ENCODE data around the gene SORBS1.

SORBS1 gene

DNA sequence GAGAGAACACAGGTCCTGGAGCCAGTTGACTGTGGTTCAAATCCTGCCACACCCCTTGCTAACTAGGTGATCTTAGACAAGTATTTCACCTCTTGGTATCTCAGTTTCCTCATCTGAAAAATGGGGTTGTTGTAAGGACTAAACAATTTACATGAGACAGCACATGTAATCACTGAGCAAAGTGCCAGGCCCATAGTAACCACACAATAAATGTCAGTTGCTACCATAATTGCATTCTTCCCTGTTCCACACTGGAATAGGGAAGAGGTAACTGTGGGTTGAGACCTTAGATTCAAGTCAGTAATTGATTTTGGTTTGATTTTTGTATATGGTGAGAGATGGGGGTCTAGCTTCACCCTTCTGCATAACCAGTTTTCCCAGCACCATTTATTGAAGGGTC, 179.0 kb downstream of the SORBS1 start:
- H3K36me3 ChIP-seq (ENCODE audit: control insufficient read depth, insufficient read depth, low read length): no peaks in the 10 kb centered on the region
- no peak overlapping the region for H3K4me3 ChIP-seq (ENCODE audit: low read length)
- H3K18ac ChIP-seq (ENCODE audit: low read length): no peak overlapping the region
- H3K56ac ChIP-seq (ENCODE audit: low read length): no peak overlapping the region
- H3K23ac ChIP-seq (ENCODE audit: low read length): no peak overlapping the region
- H4K5ac ChIP-seq (ENCODE audit: low read length): no peak overlapping the region
- H2BK120ac ChIP-seq (ENCODE audit: low read depth, low read length): no peak overlapping the region
- no peak for DNase-seq
- H3K27me3 ChIP-seq (ENCODE audit: insufficient read depth, low read length, poor library complexity): no peaks in the 10 kb centered on the region
- H3K4me2 ChIP-seq (ENCODE audit: low read length): no peak overlapping the region
- H3K9ac ChIP-seq (ENCODE audit: low read length): no peak overlapping the region
- H3K79me2 ChIP-seq (ENCODE audit: control insufficient read depth, insufficient read depth, low read length): no peaks in the 10 kb centered on the region
- no peak overlapping the region for H2BK5ac ChIP-seq (ENCODE audit: low read length)
- no peak overlapping the region for H3K27ac ChIP-seq (ENCODE audit: low read depth, low read length)
- H3K4ac ChIP-seq (ENCODE audit: low read depth, low read length): no peak overlapping the region
- no peaks in the 10 kb centered on the region for H3K4me1 ChIP-seq (ENCODE audit: control insufficient read depth, low read depth, low read length)
- no peaks in the 10 kb centered on the region for H3K79me1 ChIP-seq (ENCODE audit: low read length)
- H2AK5ac ChIP-seq (ENCODE audit: low read length): no peak overlapping the region
- no peak overlapping the region for H2BK15ac ChIP-seq (replicated peaks; ENCODE audit: low read depth)
- H4K8ac ChIP-seq (ENCODE audit: low read depth, low read length): no peak overlapping the region

DNA sequence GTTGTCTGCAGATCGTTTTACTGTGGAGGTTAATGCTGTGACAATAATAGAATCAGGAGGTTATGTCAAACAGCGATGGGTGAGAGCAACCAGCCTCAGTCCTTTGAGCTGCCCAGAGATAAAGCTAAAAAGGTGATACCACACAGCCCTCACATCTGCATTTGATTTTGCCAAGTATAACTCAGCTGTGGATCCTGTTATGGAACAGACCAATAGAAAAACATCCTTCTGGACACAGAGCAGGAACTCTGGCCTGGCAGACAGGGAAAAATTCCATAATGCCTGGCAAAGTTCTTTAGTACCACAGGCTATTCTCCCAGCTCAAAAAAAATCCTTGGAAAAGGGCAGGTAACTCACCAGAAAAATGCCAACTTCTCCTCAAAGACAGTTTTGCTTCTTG, 183.2 kb downstream of the SORBS1 start:
- DNase-seq: no peak
- Histone ChIP-seq H3K4me1 (ENCODE audit: control insufficient read depth, low read depth, low read length) (no peaks in the 10 kb centered on the region), H3K79me2 (ENCODE audit: control insufficient read depth, insufficient read depth, low read length) (no peaks in the 10 kb centered on the region), H3K56ac (ENCODE audit: low read length) (no peak overlapping the region), H4K5ac (ENCODE audit: low read length) (no peak overlapping the region), H3K79me1 (ENCODE audit: low read length) (no peaks in the 10 kb centered on the region), H2AK5ac (ENCODE audit: low read length) (no peak overlapping the region), H3K23ac (ENCODE audit: low read length) (no peak overlapping the region), H2BK120ac (ENCODE audit: low read depth, low read length) (no peak overlapping the region), H4K8ac (ENCODE audit: low read depth, low read length) (no peak overlapping the region), H3K4me3 (ENCODE audit: low read length) (no peak overlapping the region), H3K4ac (ENCODE audit: low read depth, low read length) (no peak overlapping the region), H3K27me3 (ENCODE audit: insufficient read depth, low read length, poor library complexity) (no peaks in the 10 kb centered on the region), H2BK15ac (replicated peaks; ENCODE audit: low read depth) (no peak overlapping the region), H3K4me2 (ENCODE audit: low read length) (no peak overlapping the region), H3K18ac (ENCODE audit: low read length) (no peak overlapping the region), H3K36me3 (ENCODE audit: control insufficient read depth, insufficient read depth, low read length) (no peaks in the 10 kb centered on the region), H2BK5ac (ENCODE audit: low read length) (no peak overlapping the region), H3K27ac (ENCODE audit: low read depth, low read length) (no peak overlapping the region), H3K9ac (ENCODE audit: low read length) (no peak overlapping the region)
- WGBS (ENCODE audit: extremely low coverage, insufficient coverage, low lambda C conversion rate): no CpG with 5 or more reads among the region's 2 CpGs

GRCh38 chr10:95375418-95375817, 185.8 kb downstream of the SORBS1 start:
- Histone ChIP-seq H3K27ac (ENCODE audit: low read depth, low read length) (no peak overlapping the region), H3K4me3 (ENCODE audit: low read length) (no peak overlapping the region), H2AK5ac (ENCODE audit: low read length) (no peak overlapping the region), H3K23ac (ENCODE audit: low read length) (no peak overlapping the region), H4K8ac (ENCODE audit: low read depth, low read length) (no peak overlapping the region), H3K79me1 (ENCODE audit: low read length) (no peaks in the 10 kb centered on the region), H3K79me2 (ENCODE audit: control insufficient read depth, insufficient read depth, low read length) (no peaks in the 10 kb centered on the region), H3K36me3 (ENCODE audit: control insufficient read depth, insufficient read depth, low read length) (no peaks in the 10 kb centered on the region), H4K5ac (ENCODE audit: low read length) (no peak overlapping the region), H2BK5ac (ENCODE audit: low read length) (no peak overlapping the region), H3K9ac (ENCODE audit: low read length) (no peak overlapping the region), H2BK120ac (ENCODE audit: low read depth, low read length) (no peak overlapping the region), H3K56ac (ENCODE audit: low read length) (no peak overlapping the region), H3K27me3 (ENCODE audit: insufficient read depth, low read length, poor library complexity) (no peaks in the 10 kb centered on the region), H3K4me1 (ENCODE audit: control insufficient read depth, low read depth, low read length) (no peaks in the 10 kb centered on the region), H3K4ac (ENCODE audit: low read depth, low read length) (no peak overlapping the region), H3K4me2 (ENCODE audit: low read length) (no peak overlapping the region), H2BK15ac (replicated peaks; ENCODE audit: low read depth) (no peak overlapping the region), H3K18ac (ENCODE audit: low read length) (no peak overlapping the region)
- no peak for DNase-seq
- WGBS (ENCODE audit: extremely low coverage, insufficient coverage, low lambda C conversion rate): no CpG with 5 or more reads among the region's 1 CpG

- DNase-seq: peak; percentile 88
- Histone ChIP-seq H3K56ac (ENCODE audit: low read length) (no peak overlapping the region), H4K8ac (ENCODE audit: low read depth, low read length) (no peak overlapping the region), H3K23ac (ENCODE audit: low read length) (no peak overlapping the region), H3K4ac (ENCODE audit: low read depth, low read length) (no peak overlapping the region), H3K36me3 (ENCODE audit: control insufficient read depth, insufficient read depth, low read length) (no peaks in the 10 kb centered on the region), H3K79me2 (ENCODE audit: control insufficient read depth, insufficient read depth, low read length) (no peaks in the 10 kb centered on the region), H3K79me1 (ENCODE audit: low read length) (no peaks in the 10 kb centered on the region), H3K27ac (ENCODE audit: low read depth, low read length) (no peak overlapping the region), H3K4me3 (ENCODE audit: low read length) (no peak overlapping the region), H3K4me2 (ENCODE audit: low read length) (no peak overlapping the region), H2BK15ac (replicated peaks; ENCODE audit: low read depth) (no peak overlapping the region), H2BK120ac (ENCODE audit: low read depth, low read length) (no peak overlapping the region), H3K18ac (ENCODE audit: low read length) (no peak overlapping the region), H2BK5ac (ENCODE audit: low read length) (no peak overlapping the region), H3K9ac (ENCODE audit: low read length) (no peak overlapping the region), H3K27me3 (ENCODE audit: insufficient read depth, low read length, poor library complexity) (no peaks in the 10 kb centered on the region), H2AK5ac (ENCODE audit: low read length) (no peak overlapping the region), H3K4me1 (ENCODE audit: control insufficient read depth, low read depth, low read length) (no peaks in the 10 kb centered on the region), H4K5ac (ENCODE audit: low read length) (no peak overlapping the region)
- WGBS (ENCODE audit: extremely low coverage, insufficient coverage, low lambda C conversion rate): no CpG with 5 or more reads among the region's 5 CpGs
Measured at GRCh38 chr10:95374597-95375209, 186.5 kb downstream of the SORBS1 start.

DNA sequence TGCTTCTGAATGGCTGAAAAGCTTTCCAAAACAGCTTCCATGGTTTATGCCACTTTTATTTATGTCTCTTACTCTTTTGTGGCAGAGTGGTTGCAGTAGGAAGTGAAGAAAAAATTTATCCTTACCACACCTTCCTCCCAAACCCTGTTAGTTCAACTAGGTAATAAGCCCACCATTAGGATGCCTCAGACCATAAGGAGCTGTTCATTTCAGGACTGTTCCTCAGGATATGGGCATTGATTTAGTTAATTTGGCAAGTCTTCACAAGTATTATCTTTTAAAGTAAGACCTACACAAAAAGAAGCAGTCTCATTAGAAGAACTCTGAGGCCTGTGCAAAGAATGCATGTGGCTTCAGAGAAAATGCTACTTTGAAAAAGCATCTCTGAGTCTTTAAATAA, 187.5 kb downstream of the SORBS1 start:
- H3K36me3 ChIP-seq (ENCODE audit: control insufficient read depth, insufficient read depth, low read length): no peaks in the 10 kb centered on the region
- H3K27ac ChIP-seq (ENCODE audit: low read depth, low read length): no peak overlapping the region

GRCh38 chr10:95364342-95364741, 196.8 kb downstream of the SORBS1 start:
- no CpG with 5 or more reads among the region's 6 CpGs for WGBS (ENCODE audit: extremely low coverage, insufficient coverage, low lambda C conversion rate)

More for the DNA sequence above, 187.5 kb downstream of the SORBS1 start:
- Histone ChIP-seq H2BK15ac (replicated peaks; ENCODE audit: low read depth) (no peak overlapping the region), H4K5ac (ENCODE audit: low read length) (no peak overlapping the region), H2BK120ac (ENCODE audit: low read depth, low read length) (no peak overlapping the region), H3K4me3 (ENCODE audit: low read length) (no peak overlapping the region), H3K79me2 (ENCODE audit: control insufficient read depth, insufficient read depth, low read length) (no peaks in the 10 kb centered on the region), H3K27me3 (ENCODE audit: insufficient read depth, low read length, poor library complexity) (no peaks in the 10 kb centered on the region), H3K56ac (ENCODE audit: low read length) (no peak overlapping the region), H3K9ac (ENCODE audit: low read length) (no peak overlapping the region), H3K23ac (ENCODE audit: low read length) (no peak overlapping the region), H3K4me1 (ENCODE audit: control insufficient read depth, low read depth, low read length) (no peaks in the 10 kb centered on the region), H2BK5ac (ENCODE audit: low read length) (no peak overlapping the region), H3K4me2 (ENCODE audit: low read length) (no peak overlapping the region), H3K79me1 (ENCODE audit: low read length) (no peaks in the 10 kb centered on the region), H3K18ac (ENCODE audit: low read length) (no peak overlapping the region), H4K8ac (ENCODE audit: low read depth, low read length) (no peak overlapping the region), H3K4ac (ENCODE audit: low read depth, low read length) (no peak overlapping the region), H2AK5ac (ENCODE audit: low read length) (no peak overlapping the region)
- no peak for DNase-seq

More at GRCh38 chr10:95364342-95364741, 196.8 kb downstream of the SORBS1 start:
- Histone ChIP-seq H2BK5ac (ENCODE audit: low read length) (no peak overlapping the region), H3K79me1 (ENCODE audit: low read length) (no peaks in the 10 kb centered on the region), H3K4me3 (ENCODE audit: low read length) (no peak overlapping the region), H3K56ac (ENCODE audit: low read length) (no peak overlapping the region), H3K4me1 (ENCODE audit: control insufficient read depth, low read depth, low read length) (no peaks in the 10 kb centered on the region), H3K4me2 (ENCODE audit: low read length) (no peak overlapping the region), H3K27ac (ENCODE audit: low read depth, low read length) (no peak overlapping the region), H3K23ac (ENCODE audit: low read length) (no peak overlapping the region), H3K79me2 (ENCODE audit: control insufficient read depth, insufficient read depth, low read length) (no peaks in the 10 kb centered on the region), H4K5ac (ENCODE audit: low read length) (no peak overlapping the region), H3K27me3 (ENCODE audit: insufficient read depth, low read length, poor library complexity) (no peaks in the 10 kb centered on the region), H3K9ac (ENCODE audit: low read length) (no peak overlapping the region), H2BK120ac (ENCODE audit: low read depth, low read length) (no peak overlapping the region), H3K36me3 (ENCODE audit: control insufficient read depth, insufficient read depth, low read length) (no peaks in the 10 kb centered on the region), H2AK5ac (ENCODE audit: low read length) (no peak overlapping the region), H3K18ac (ENCODE audit: low read length) (no peak overlapping the region), H2BK15ac (replicated peaks; ENCODE audit: low read depth) (no peak overlapping the region), H4K8ac (ENCODE audit: low read depth, low read length) (no peak overlapping the region), H3K4ac (ENCODE audit: low read depth, low read length) (no peak overlapping the region)
- DNase-seq: no peak

All from mesendoderm (in vitro differentiated cells).